OCI-M1 (cell line): ENCODE measurements around the gene CAMSAP1.

Source experiments
- DNase-seq: peaks from one replicate; lab custom pipeline; 2025; lab: John Stamatoyannopoulos, UW

CAMSAP1 gene

DNA sequence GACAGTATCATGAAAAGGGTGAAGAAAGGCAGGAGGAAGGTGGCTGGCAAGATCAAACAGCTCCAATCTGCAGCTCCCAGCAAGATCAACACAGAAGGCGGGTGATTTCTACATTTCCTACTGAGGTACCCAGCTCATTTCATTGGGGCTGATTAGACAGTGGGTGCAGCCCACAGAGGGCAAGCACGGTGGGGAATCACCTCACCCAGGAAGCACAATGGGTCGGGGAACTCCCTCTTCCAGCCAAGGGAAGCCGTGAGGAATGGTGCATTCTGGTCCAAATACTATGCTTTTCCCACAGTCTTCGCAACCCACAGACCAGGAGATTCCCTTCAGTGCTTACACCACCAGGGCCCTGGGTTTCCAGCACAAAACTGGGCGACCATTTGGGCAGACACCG lies 66.8 kb downstream of the CAMSAP1 start:
- no peak for DNase-seq

- DNase-seq: no peak
Observed at GRCh38 chr9:135840107-135840506, 67.2 kb downstream of the CAMSAP1 start.

GRCh38 chr9:135839516-135839915 lies 67.8 kb downstream of the CAMSAP1 start:
- DNase-seq: no peak

DNA sequence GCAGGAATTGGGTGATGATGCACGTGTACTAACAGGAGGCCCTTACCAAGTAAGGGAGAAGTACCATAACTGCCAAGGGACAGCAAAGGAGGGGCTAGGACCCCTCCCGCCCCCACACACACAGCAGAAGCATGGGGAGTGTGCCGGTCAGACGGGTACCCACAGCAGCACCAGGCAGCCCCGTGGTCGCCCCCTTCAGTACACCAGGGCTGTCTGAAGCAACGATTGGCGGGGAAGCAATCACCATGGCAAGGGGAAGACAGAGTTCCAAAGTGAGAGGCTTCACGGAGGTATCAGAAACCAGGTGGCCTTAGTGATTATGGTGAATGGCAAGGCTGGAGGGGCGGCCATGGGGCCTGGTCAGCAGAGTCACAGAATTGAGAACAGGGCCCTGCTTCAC lies 72.2 kb downstream of the CAMSAP1 start:
- DNase-seq: no peak

DNA sequence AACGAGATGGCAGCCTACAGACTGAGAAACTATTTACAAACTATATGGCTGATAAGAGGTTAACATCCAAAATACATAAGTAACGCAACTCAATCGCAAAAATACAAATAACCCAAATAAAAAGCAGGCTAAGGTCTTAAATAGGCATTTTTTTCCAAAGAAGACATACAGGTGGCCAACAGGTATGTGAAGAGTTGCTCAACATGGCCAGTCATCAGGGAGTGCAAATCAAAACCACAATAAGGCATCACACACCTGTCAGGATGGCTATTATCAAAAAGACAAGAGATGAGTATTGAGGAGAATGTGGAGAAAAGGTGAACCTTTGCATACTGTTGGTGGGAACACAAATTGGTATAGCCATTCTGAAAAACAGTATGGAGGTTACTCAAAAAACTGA lies 73.5 kb downstream of the CAMSAP1 start:
- no peak for DNase-seq

DNA sequence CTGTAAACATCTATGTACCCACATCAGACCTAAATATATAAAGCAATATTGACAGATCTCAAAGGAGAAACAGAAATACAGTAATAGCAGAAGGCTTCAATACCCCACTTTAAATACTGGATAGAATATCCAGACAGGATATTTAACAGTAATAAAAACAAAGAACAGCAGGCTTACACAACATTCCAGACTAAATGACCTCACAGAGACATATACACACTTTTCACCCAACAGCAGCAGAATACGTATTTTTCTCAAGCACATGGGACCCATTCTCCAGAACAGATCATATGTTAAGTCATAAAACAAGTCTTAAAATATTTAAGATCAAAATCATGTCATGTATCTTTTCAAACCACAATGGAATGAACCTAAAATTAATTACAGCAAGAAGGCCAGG lies 76.8 kb downstream of the CAMSAP1 start:
- DNase-seq: no peak

- DNase-seq: no peak
Observed at GRCh38 chr9:135828656-135829055, 78.7 kb downstream of the CAMSAP1 start.

DNA sequence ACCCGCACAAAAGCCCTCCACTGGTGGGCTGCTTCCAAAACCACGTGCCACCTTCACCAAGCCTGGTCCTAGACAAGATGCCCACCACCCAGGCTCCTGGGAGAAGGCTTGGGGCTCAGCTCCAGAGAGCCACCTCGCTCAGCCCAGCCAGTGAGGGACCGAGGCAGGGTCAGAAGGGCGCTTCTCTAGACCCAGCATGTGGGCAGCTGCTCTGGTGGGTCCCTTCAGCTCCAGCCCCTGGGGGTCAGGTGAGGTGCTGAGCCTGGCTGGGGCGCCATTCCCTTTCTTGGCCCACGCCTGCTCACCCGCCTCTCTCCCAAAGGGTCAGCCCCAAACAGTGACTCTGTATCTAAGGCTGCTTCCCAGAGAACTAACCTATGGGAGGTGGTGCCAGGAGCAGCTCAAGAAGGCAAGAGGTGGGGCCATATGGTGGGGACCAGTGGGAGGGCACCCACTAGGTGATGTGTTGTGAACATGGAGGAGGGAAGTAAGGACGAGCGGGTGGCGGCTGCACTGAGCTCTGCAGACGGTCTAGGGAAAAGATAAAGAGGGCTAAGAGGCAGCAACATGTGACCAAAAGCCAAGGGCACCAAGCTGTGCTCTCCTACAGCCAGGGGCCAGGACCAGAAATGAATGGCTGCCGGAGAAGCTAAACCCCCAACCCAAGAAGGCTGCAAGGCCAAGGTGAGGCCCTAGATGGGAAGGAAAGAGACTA lies 79.3 kb downstream of the CAMSAP1 start:
- DNase-seq: no peak

- DNase-seq: no peak
Observed at GRCh38 chr9:135827301-135827700, 80.0 kb downstream of the CAMSAP1 start.

DNA sequence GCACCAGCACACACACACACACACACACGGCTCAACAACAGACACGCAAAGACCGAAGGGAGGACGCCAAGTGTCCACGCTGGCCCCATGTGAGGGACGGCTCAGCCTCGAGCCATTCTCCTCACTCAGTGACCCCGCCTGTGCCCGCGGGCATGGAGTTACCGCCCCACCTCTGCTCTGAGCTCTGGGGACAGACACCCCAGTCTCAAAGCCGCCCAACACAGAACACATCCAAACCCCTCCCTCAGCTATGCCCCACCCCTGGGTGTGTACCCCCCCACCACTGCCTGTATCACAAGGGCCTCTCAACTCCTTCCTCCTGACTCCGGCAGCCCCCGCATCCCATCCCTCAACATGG lies 81.2 kb downstream of the CAMSAP1 start:
- no peak for DNase-seq

GRCh38 chr9:135825435-135826187 lies 81.7 kb downstream of the CAMSAP1 start:
- no peak for DNase-seq

DNA sequence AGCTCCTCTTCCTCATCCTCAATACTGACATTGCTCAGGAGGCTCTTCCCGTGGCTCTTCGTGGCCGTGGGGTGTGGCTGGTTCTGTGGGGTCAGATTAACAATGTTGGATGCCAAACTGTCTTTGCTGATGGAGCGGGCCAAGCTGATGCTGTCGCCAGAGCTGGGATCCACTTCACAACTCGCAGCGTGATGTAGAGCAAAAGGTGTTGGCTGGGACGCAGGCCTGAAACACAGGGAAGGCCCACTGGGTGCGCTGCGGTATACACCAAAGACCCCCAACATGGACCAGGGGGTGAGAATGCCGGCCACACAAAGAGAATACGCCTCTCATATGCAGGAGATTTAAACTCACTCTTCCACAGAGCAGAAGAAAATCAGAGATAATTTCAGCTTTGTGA lies 84.3 kb downstream of the CAMSAP1 start:
- no peak for DNase-seq

GRCh38 chr9:135822374-135822755 lies 85.0 kb downstream of the CAMSAP1 start:
- DNase-seq: no peak

GRCh38 chr9:135821733-135822373 lies 85.5 kb downstream of the CAMSAP1 start:
- no peak for DNase-seq

- no peak for DNase-seq
Observed at GRCh38 chr9:135821116-135821515, 86.2 kb downstream of the CAMSAP1 start.

- DNase-seq: no peak
Observed at GRCh38 chr9:135820661-135821060, 86.7 kb downstream of the CAMSAP1 start.

DNA sequence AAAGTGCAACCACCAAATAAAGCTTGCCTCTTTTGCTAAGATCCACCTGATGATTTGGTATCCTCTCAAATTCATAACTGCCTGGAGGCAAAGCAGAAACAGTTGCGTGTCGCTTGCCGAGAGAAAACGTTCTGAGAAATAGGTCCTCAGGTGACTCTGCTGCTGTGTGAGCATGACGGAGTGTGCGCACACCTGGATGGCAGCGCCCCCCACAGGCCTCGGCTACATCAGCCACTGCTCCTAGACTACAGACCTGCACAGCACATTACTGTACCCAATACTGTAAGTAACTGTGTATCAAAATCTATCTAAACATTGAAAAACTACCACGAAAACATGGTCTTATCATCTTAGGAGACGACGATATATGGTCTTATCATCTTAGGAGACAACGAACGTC lies 87.4 kb downstream of the CAMSAP1 start:
- no peak for DNase-seq

DNA sequence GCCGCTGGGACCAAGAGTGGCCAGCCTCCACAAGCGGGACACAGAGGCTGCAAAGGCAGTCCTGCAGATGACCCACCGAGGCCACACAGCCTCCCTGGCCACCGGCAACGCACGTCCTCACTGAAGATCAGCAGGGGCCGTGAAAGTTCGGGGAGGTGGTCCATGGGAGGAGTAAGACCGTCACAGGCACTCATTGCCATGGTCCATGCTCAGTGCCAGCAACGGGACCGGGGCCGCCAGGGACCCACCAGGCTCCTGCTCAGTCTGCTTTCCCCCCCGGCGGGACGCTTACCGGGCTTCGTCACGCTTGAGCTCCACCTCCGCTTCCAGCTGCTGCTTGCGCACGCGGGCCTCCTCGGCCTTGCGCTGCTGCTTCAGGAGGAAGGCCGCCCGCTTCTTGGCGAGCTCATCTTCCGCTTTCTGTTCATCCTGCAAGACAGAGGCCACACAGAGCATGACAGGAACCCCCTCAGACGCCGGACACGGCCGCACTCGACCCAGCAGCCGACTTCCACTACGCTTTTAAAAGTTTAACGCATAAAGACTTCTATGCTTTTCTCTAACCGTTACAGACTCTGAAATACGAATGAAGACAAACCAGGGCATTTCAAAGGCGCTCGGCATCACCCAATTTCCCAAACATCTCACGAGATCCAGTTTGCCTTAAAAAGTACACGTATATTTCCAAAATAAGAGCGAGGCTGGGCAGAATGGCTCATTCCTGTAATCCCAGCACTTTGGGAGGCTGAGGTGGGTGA lies 88.4 kb downstream of the CAMSAP1 start:
- no peak for DNase-seq

DNA sequence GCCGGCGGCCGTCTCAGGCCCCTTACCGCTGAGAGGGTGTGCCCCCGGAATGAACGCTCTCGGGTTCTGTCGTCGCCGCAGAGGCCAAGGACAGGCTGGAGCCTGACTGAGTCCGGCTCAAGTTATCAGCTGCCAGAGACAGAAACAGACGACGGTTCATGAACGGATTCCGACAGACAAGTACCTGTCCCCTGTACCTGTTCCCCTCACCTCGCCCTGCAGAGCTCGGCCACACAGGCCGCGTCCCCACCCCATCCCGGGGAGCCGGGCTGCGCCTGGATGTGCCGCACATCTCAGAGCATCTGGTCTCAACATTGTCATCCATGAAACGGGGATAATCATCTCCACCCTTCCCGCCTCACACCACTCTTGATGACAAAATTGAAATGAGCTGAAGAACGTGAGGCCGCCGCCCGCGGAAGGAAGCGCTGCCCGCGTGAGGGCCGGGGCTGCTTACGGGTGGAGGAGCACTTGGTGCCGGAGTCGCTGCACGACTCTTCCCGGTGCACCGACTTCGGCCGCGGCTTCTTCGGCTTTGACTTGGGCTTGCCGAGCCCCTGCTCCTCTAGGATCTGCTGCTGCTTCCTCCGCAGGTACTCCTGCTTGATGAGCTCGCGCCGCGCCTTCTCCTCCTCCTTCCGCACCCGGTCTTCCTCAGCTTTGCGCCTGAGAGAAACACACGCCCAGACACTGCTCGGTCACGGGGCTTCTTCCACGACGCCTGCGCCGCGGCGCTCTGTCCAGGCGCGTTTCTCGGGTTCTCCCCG lies 89.2 kb downstream of the CAMSAP1 start:
- no peak for DNase-seq

DNA sequence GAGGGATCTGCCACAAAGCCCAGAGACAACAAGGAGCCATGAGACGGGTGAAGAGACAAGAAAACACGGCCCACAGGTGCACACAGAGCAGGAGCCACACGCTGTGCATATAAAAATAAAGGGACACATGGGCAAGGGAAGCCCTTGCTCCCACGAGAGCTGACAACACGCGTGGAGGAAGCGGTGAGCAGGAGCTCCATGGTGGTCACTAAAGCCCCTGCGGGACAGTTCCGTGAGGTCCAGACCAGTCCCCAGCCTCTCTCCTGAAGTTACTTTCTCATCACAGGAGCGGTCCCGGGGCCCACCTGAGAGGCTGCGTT lies 90.7 kb downstream of the CAMSAP1 start:
- no peak for DNase-seq

DNA sequence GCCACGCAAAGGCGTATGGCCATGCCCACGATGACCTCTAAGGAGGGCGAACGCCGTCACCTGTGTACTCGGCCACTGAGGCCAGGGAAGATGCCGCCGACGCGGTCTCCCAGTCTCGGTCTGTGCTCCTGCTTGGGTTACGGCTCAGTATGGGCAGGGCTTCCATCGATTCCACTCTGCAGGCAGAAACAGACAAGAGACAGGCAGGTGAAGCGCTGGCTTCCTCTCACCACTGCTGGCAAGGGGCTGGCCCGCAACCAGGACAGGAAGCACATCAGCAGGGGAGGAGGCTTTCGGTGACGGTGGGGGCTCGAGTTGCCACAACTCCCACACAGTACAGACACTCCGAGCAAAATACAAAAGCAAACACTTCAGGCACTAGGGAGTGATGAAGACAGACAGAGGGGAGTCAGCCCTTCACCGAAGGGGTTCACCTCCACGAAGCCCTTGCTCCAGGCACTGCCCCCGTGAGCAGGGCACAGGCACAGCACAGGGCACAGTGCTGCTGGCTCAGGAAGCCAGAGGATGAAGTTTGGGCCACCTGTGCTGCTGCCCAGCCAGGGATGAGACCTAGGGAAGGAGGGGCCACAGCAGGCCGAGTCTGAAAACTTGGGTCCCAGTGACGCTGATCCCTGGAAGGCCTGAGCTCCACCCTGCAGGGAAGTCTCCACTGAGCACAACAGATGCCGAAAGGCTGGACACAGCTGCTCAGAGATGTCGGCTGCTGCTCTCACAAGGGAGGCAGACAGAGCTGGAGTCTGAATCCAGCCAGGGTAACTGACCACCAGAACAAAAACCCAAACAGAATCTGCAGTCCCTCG lies 91.3 kb downstream of the CAMSAP1 start:
- DNase-seq: no peak
